ENCODE measurements around the gene NFIA. TPM values are rescaled to one million over a fixed set of nuclear protein-coding genes. Genes with fewer than 3 reads are reported as not detected.
"Not testable (repeated sequence)": the region's sequence is repeated elsewhere in the genome, so short reads cannot be mapped to it uniquely, and the experiment has no call there.

NFIA gene
- total and polyA plus RNA-seq, 2 donors = 7.9 to 10.3 TPM

DNA sequence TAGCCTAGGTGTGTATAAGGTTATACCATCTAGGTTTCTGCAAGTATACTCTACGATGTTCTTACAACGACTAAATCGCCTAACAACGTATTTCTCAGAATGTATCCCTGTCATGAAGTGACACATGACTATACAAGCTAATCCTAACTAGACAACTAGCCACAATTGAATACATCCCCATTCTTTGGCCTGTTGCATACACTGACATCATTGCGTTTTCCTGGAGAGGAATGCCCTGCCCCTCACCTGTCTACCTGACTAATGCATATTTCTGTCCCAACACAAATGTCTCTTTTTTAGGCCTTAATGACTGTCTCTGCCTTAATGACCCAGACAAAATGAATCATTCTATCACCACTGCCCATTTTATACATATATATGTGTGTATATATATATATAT is 8.5 kb upstream of the NFIA start:
- H3K4me3 ChIP-seq (ENCODE audit: low read length in 2 of 2) = no peak overlapping the region
- DNase-seq (ENCODE audit: low read depth in 6 of 9, low spot score in 9 of 9) = no peak
- H3K4me1 ChIP-seq (ENCODE audit: control insufficient read depth in 2 of 2, insufficient read depth in 2 of 2, low read length in 2 of 2) = peaks cover 4 to 12% of the 10 kb centered on the region in 2 donors
- no peaks in the 10 kb centered on the region for H3K27me3 ChIP-seq (ENCODE audit: control insufficient read depth in 2 of 2, insufficient read depth in 1 of 2, low read length in 1 of 2)
- WGBS = 99% methylated on average over 5 of the region's 5 CpGs
- no peak overlapping the region for H3K27ac ChIP-seq (ENCODE audit: low read depth in 1 of 2, low read length in 1 of 2)
- H3K36me3 ChIP-seq (ENCODE audit: control insufficient read depth in 2 of 2, insufficient read depth in 2 of 2, low read length in 1 of 2) = no peaks in the 10 kb centered on the region
- H3K9me3 ChIP-seq (ENCODE audit: control insufficient read depth in 2 of 2, insufficient read depth in 1 of 2, low read length in 1 of 2) = no peaks in the 10 kb centered on the region

GRCh38 chr1:61075833-61076232 is 6.5 kb upstream of the NFIA start:
- H3K27me3 ChIP-seq (ENCODE audit: control insufficient read depth in 2 of 2, insufficient read depth in 1 of 2, low read length in 1 of 2) = peaks cover 0 to 16% of the 10 kb centered on the region in 2 donors
- H3K9me3 ChIP-seq (ENCODE audit: control insufficient read depth in 2 of 2, insufficient read depth in 1 of 2, low read length in 1 of 2); H3K36me3 ChIP-seq (ENCODE audit: control insufficient read depth in 2 of 2, insufficient read depth in 2 of 2, low read length in 1 of 2); DNase-seq (ENCODE audit: low read depth in 6 of 9, low spot score in 9 of 9); H3K27ac ChIP-seq (ENCODE audit: low read depth in 1 of 2, low read length in 1 of 2); H3K4me3 ChIP-seq (ENCODE audit: low read length in 2 of 2): not testable (repeated sequence)
- H3K4me1 ChIP-seq (ENCODE audit: control insufficient read depth in 2 of 2, insufficient read depth in 2 of 2, low read length in 2 of 2) = peaks cover 16 to 28% of the 10 kb centered on the region in 2 donors
- 80% methylated on average over 16 of the region's 16 CpGs for WGBS

GRCh38 chr1:61076728-61077675 is 5.4 kb upstream of the NFIA start:
- peaks cover 19 to 39% of the 10 kb centered on the region in 2 donors for H3K4me1 ChIP-seq (ENCODE audit: control insufficient read depth in 2 of 2, insufficient read depth in 2 of 2, low read length in 2 of 2)
- H3K36me3 ChIP-seq (ENCODE audit: control insufficient read depth in 2 of 2, insufficient read depth in 2 of 2, low read length in 1 of 2) = no peaks in the 10 kb centered on the region
- H3K4me3 ChIP-seq (ENCODE audit: low read length in 2 of 2) = peak overlapping the region; percentile 47 to 60
- peak; percentile 63 to 92 (median 81) for DNase-seq (ENCODE audit: low read depth in 6 of 9, low spot score in 9 of 9)
- under 1% methylated on average over 49 of the region's 49 CpGs for WGBS
- no peaks in the 10 kb centered on the region for H3K9me3 ChIP-seq (ENCODE audit: control insufficient read depth in 2 of 2, insufficient read depth in 1 of 2, low read length in 1 of 2)
- peaks cover 3 to 27% of the 10 kb centered on the region in 2 donors for H3K27me3 ChIP-seq (ENCODE audit: control insufficient read depth in 2 of 2, insufficient read depth in 1 of 2, low read length in 1 of 2)
- H3K27ac ChIP-seq (ENCODE audit: low read depth in 1 of 2, low read length in 1 of 2) = peak overlapping the region; percentile 94 to 97

DNA sequence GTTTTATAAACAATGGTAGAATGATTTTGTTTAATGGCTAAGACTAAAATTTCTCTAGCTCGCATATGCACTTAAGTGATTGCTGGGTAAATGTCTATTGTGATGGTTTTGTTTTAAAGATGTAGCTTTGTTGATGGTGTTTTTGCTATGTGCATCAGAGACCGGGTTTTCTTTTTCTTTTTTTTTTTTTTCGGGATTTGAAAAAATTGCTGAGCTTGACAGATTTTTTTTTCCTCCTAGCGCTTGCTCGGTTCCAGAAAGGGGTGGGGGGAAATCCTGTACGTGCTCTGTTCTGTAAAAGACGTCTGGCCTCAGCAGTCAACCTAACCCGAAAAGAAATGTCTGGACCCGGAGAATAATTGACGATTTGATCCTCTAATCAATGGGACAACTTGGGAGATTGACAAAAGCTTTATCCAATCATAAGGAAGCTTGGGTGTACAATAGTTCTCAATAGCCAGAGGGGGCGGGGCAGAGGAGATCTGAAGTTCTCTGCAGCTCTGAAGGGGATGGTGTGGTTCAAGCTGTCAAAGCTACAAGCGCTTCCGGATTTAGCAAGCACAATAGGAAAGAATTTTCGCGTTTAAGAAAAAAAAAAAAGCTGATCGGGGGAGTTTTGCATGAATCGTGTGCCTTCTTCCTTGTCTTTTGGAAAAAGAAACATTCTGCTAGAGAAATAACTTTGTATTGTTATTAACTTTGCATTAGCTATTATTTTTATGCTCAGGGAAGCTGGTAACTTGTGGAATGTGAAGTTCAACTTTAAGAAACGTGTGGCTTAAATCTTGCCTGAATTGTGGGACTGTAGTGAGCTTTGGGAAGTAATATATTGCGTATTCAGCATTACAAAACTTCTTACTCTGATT is 4.5 kb upstream of the NFIA start:
- DNase-seq (ENCODE audit: low read depth in 6 of 9, low spot score in 9 of 9) = peak; percentile 90 to 100 (median 98)
- Histone ChIP-seq H3K4me1 (ENCODE audit: control insufficient read depth in 2 of 2, insufficient read depth in 2 of 2, low read length in 2 of 2) (peaks cover 19 to 45% of the 10 kb centered on the region in 2 donors), H3K27me3 (ENCODE audit: control insufficient read depth in 2 of 2, insufficient read depth in 1 of 2, low read length in 1 of 2) (peaks cover 4 to 35% of the 10 kb centered on the region in 2 donors), H3K27ac (ENCODE audit: low read depth in 1 of 2, low read length in 1 of 2) (peak overlapping the region; percentile 80 to 94), H3K4me3 (ENCODE audit: low read length in 2 of 2) (peak overlapping the region; percentile 47 to 60), H3K36me3 (ENCODE audit: control insufficient read depth in 2 of 2, insufficient read depth in 2 of 2, low read length in 1 of 2) (no peaks in the 10 kb centered on the region), H3K9me3 (ENCODE audit: control insufficient read depth in 2 of 2, insufficient read depth in 1 of 2, low read length in 1 of 2) (no peaks in the 10 kb centered on the region)
- WGBS = 2% methylated on average over 19 of the region's 19 CpGs

DNA sequence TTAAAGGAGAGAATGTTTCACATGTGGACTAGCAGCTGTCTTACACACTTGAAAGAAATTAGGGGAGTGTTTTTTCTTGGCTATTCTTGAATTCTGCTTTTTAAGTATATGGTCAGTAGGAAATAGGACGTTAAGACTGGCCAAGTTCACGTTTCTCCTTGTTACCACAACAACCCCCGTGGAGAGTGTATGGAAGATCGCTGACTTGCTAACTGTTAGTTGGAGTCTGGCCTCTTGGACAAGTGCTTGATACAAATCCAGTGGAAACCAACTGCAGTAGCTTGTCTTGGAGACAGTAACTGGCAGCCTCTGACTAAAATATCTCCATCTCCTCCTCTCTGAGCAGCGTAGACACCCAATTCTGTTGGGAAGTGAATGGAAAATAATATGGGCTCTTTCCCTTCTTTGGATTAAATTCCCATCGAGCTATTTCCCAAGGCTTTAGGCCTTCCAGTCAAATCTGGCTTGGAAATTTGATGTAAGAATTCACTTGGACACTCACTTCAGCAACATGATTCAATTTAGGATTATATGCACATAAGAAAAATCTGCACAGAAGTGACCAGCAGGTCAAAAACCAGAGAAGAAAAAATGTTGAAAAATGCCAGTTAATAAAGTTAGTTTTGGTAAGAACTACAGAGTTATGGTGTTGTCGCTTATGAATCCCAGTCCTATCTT is 3.6 kb upstream of the NFIA start:
- Histone ChIP-seq H3K4me1 (ENCODE audit: control insufficient read depth in 2 of 2, insufficient read depth in 2 of 2, low read length in 2 of 2) (peaks cover 27 to 47% of the 10 kb centered on the region in 2 donors), H3K4me3 (ENCODE audit: low read length in 2 of 2) (peak overlapping the region; percentile 47 to 60), H3K9me3 (ENCODE audit: control insufficient read depth in 2 of 2, insufficient read depth in 1 of 2, low read length in 1 of 2) (no peaks in the 10 kb centered on the region), H3K27me3 (ENCODE audit: control insufficient read depth in 2 of 2, insufficient read depth in 1 of 2, low read length in 1 of 2) (peaks cover 11 to 43% of the 10 kb centered on the region in 2 donors), H3K27ac (ENCODE audit: low read depth in 1 of 2, low read length in 1 of 2) (peak overlapping the region in 1 of 2 donors; percentile 94), H3K36me3 (ENCODE audit: control insufficient read depth in 2 of 2, insufficient read depth in 2 of 2, low read length in 1 of 2) (no peaks in the 10 kb centered on the region)
- WGBS = 62% methylated on average over 7 of the region's 7 CpGs
- DNase-seq (ENCODE audit: low read depth in 6 of 9, low spot score in 9 of 9) = no peak

DNA sequence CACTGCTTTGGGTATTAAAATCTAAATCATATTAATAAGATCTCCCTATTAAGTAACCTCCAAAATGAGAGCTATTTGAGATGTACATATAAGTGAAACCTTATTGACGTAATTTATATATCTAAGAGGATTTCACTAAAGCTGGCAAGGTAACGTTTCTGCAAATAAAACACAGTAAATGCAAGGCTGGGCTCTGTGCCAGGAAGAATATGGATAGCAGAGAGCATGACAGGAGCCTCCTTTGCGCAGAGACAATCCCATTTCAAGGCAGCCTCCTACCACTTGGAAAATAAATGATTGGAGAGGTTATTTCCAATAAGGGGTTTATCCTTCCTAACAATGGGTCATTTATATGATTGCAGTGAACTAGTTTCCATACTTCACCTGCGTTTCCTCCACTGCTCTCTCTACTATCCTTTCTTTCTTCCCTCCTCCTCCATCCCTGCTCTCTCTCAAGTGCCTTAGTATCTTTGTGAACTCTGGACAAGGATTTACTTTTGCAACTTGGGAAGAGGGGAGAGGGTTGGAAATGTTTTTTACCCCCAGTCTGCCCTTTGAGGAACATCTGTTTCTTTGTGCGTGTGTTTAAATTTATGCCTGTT is 3.0 kb upstream of the NFIA start:
- H3K36me3 ChIP-seq (ENCODE audit: control insufficient read depth in 2 of 2, insufficient read depth in 2 of 2, low read length in 1 of 2) = no peaks in the 10 kb centered on the region
- H3K27me3 ChIP-seq (ENCODE audit: control insufficient read depth in 2 of 2, insufficient read depth in 1 of 2, low read length in 1 of 2) = peaks cover 16 to 50% of the 10 kb centered on the region in 2 donors
- WGBS = 72% methylated on average over 5 of the region's 5 CpGs
- H3K27ac ChIP-seq (ENCODE audit: low read depth in 1 of 2, low read length in 1 of 2) = peak overlapping the region; percentile 8 to 94
- peaks cover 27 to 47% of the 10 kb centered on the region in 2 donors for H3K4me1 ChIP-seq (ENCODE audit: control insufficient read depth in 2 of 2, insufficient read depth in 2 of 2, low read length in 2 of 2)
- no peaks in the 10 kb centered on the region for H3K9me3 ChIP-seq (ENCODE audit: control insufficient read depth in 2 of 2, insufficient read depth in 1 of 2, low read length in 1 of 2)
- peak overlapping the region; percentile 14 to 32 for H3K4me3 ChIP-seq (ENCODE audit: low read length in 2 of 2)
- no peak for DNase-seq (ENCODE audit: low read depth in 6 of 9, low spot score in 9 of 9)

GRCh38 chr1:61079898-61080336 is 2.4 kb upstream of the NFIA start:
- H3K27ac ChIP-seq (ENCODE audit: low read depth in 1 of 2, low read length in 1 of 2) = peak overlapping the region; percentile 8 to 55
- H3K4me3 ChIP-seq (ENCODE audit: low read length in 2 of 2) = peak overlapping the region; percentile 14 to 32
- H3K36me3 ChIP-seq (ENCODE audit: control insufficient read depth in 2 of 2, insufficient read depth in 2 of 2, low read length in 1 of 2) = no peaks in the 10 kb centered on the region
- under 1% methylated on average over 14 of the region's 14 CpGs for WGBS
- no peaks in the 10 kb centered on the region for H3K9me3 ChIP-seq (ENCODE audit: control insufficient read depth in 2 of 2, insufficient read depth in 1 of 2, low read length in 1 of 2)
- peaks cover 27 to 47% of the 10 kb centered on the region in 2 donors for H3K4me1 ChIP-seq (ENCODE audit: control insufficient read depth in 2 of 2, insufficient read depth in 2 of 2, low read length in 2 of 2)
- peak in 1 of 9 donors; percentile 59 for DNase-seq (ENCODE audit: low read depth in 6 of 9, low spot score in 9 of 9)
- peaks cover 19 to 53% of the 10 kb centered on the region in 2 donors for H3K27me3 ChIP-seq (ENCODE audit: control insufficient read depth in 2 of 2, insufficient read depth in 1 of 2, low read length in 1 of 2)

DNA sequence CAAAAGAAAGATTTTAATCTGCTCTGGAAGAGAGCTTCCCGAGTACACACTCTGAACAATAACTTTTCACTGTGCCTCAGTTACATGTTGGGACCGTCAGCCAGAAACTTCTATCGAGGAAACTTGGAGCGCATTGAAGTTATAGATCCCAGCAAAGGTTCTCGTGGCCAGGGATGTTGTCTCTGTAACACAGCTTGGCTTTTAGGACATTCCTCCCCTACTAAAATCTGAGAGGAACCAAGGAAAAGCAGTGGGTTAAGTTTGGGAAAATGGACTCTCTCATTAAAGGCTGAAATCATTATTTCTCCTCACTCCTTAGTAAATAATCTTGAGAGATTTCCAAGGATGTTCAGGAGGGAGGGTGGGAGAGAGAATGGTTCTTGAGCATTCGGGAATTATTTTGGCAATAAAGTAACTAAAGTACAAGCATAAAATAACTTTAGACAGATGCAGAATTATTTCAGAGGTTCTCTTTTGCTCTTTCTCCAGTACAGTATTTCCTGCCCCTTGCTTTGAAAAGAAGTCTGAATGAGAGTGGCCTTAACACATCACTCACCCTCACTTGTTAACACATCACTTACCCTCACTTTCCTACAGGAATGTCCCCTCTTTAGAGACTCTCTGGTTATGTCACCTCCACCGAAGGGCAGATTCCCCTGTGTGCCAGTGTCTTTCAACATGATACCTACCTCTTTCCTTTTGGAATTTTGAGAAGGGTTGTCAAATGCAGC is 1.8 kb upstream of the NFIA start:
- H3K4me1 ChIP-seq (ENCODE audit: control insufficient read depth in 2 of 2, insufficient read depth in 2 of 2, low read length in 2 of 2) = peaks cover 27 to 47% of the 10 kb centered on the region in 2 donors

More for the DNA sequence above, 1.8 kb upstream of the NFIA start:
- Histone ChIP-seq H3K4me3 (ENCODE audit: low read length in 2 of 2) (peak overlapping the region in 1 of 2 donors; percentile 32), H3K27me3 (ENCODE audit: control insufficient read depth in 2 of 2, insufficient read depth in 1 of 2, low read length in 1 of 2) (peaks cover 19 to 60% of the 10 kb centered on the region in 2 donors), H3K27ac (ENCODE audit: low read depth in 1 of 2, low read length in 1 of 2) (peak overlapping the region in 1 of 2 donors; percentile 55), H3K9me3 (ENCODE audit: control insufficient read depth in 2 of 2, insufficient read depth in 1 of 2, low read length in 1 of 2) (no peaks in the 10 kb centered on the region), H3K36me3 (ENCODE audit: control insufficient read depth in 2 of 2, insufficient read depth in 2 of 2, low read length in 1 of 2) (no peaks in the 10 kb centered on the region)
- WGBS = 60% methylated on average over 7 of the region's 7 CpGs
- peak in 1 of 9 donors; percentile 21 for DNase-seq (ENCODE audit: low read depth in 6 of 9, low spot score in 9 of 9)

Measured in thymus (tissue), 11 donors.